BLaER1 treated with 17β-estradiol and CSF1 and Interleukin-3, amounts not matched to agents 10 nM and 100 nM (cell line): Measurements from ENCODE around the gene TMEM9.

ENCODE experiments used
- H3K27ac ChIP-seq, 11 experiments: shearing (Covaris generic); formaldehyde crosslinking; 2 replicates each; pipeline ENCODE4 v1.8.1; 2022
- H3K27me3 ChIP-seq, 11 experiments: shearing (Covaris generic); formaldehyde crosslinking; 2 replicates each; pipeline ENCODE4 v1.8.1; 2022
- H3K36me3 ChIP-seq, 11 experiments: shearing (Covaris generic); formaldehyde crosslinking; 2 replicates each; pipeline ENCODE4 v1.8.1; 2022
- H3K4me1 ChIP-seq, 10 experiments: shearing (Covaris generic); formaldehyde crosslinking; 2 replicates each; pipeline ENCODE4 v1.8.1; 2022
- H3K4me2 ChIP-seq, 11 experiments: shearing (Covaris generic); formaldehyde crosslinking; 2 replicates each; pipeline ENCODE4 v1.8.1; 2022
- H3K4me3 ChIP-seq, 10 experiments: shearing (Covaris generic); formaldehyde crosslinking; 2 replicates each; pipeline ENCODE4 v1.8.1; 2022
- H3K9ac ChIP-seq, 11 experiments: shearing (Covaris generic); formaldehyde crosslinking; 2 replicates each; pipeline ENCODE4 v1.8.1; 2022
- H3K9me3 ChIP-seq, 11 experiments: shearing (Covaris generic); formaldehyde crosslinking; replicated peaks in 1 of 11; 2 replicates each; pipeline ENCODE4 v1.8.1; 2022
- H4K20me1 ChIP-seq, 11 experiments: shearing (Covaris generic); formaldehyde crosslinking; 2 replicates each; pipeline ENCODE4 v1.8.1; 2022
- Cebpa-rat ChIP-seq, 11 experiments: shearing (Covaris generic); IDR thresholded peaks; 2 replicates each; pipeline ENCODE4 v1.8.1; 2022

TMEM9 gene

DNA sequence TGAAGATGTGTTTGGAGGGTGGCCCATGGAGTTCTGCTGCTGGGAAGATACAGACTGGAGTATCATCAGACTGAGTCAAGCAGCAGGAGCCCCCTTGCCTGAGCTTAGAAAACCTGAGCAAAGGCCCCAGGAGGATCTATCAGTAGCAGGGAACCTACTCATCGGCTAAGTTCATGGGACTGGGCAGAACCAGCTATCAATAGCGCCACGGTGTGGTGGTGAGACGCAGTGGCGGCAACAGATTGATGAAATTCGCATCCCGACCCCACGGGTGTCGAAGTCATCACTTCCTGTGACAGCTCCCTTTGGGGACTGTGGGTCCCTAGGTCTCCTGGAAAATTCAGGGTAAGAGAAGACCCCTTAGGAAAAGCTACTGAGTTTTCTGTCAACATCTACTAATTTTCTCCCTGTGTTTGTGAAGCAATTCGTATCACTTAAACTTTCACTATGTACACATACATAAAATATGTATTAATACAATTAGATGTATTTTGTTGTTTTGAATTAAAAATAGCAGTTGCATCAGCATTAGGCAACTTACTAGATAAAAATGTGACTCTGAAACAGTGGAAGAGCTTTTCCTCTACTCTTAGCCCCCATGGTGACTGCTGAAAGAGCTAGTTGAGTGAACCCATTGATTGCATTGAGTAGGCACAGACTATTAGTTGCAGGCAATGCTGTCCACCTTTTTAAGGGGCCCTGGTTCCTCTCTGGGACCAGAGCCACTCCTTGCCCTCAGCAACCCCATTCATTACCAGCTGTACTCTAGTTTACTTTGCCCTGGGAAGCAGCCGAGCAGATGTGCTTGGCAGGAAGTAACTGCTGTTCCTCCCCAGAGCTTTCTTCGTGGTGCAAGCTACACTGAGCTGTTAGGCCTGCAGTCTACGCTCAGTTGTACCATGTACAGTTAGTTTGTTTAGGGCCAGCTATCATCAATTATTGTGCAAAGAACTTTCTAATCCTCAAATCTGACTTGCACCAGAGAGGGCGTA lies 34.8 kb downstream of the TMEM9 start:
- H3K4me1 ChIP-seq, result peaks cover 11 to 78% (median 55%) of the 10 kb centered on the region in 10 experiments
- no peaks in the 10 kb centered on the region for H3K36me3 ChIP-seq
- peak overlapping the region in 4 of 11 experiments; percentile 53 to 76 (median 70); a peak in 7 of 22 replicates for H3K9ac ChIP-seq
- no peaks in the 10 kb centered on the region for H4K20me1 ChIP-seq
- TF ChIP-seq Cebpa-rat (IDR thresholded peaks at IDR 0.05), result peak in 3 of 11 experiments; percentile 14 to 80 (median 33); a peak in 3 of 22 replicates
- peak overlapping the region in 8 of 11 experiments; percentile 15 to 85 (median 65); a peak in 15 of 22 replicates for H3K27ac ChIP-seq
- H3K4me3 ChIP-seq, result no peak overlapping the region
- no peaks in the 10 kb centered on the region for H3K9me3 ChIP-seq
- peaks cover 0 to 7% (median 0%) of the 10 kb centered on the region in 11 experiments; a peak in 3 of 22 replicates for H3K27me3 ChIP-seq
- peak overlapping the region; percentile 36 to 84 (median 70) for H3K4me2 ChIP-seq

DNA sequence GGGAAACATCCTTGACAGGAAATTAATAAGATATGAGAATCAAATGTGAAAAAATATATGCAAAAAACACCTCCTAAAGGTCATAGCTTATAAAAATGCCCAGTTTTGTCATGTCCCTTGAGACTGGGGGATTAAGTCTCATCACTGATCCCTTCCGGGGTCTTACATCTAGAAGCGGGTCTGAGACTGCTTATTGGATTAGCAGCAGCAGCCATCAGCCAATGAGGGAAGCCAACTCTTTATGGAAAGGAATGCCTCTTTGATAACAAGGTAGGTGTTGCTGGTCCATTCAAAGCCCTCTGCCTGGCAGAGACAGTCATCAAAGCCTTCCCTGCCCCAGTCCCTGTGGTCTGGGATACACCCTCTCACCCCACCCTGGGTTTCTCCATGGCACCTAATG lies 38.2 kb downstream of the TMEM9 start:
- Histone ChIP-seq H4K20me1 (no peaks in the 10 kb centered on the region), H3K27ac (no peak overlapping the region), H3K36me3 (no peaks in the 10 kb centered on the region), H3K9ac (no peak overlapping the region), H3K27me3 (peaks cover 0 to 7% (median 0%) of the 10 kb centered on the region in 11 experiments; a peak in 3 of 22 replicates), H3K4me1 (peaks cover 11 to 75% (median 52%) of the 10 kb centered on the region in 10 experiments), H3K9me3 (no peaks in the 10 kb centered on the region), H3K4me2 (peak overlapping the region in 5 of 11 experiments; percentile 73 to 92 (median 87); a peak in 9 of 22 replicates), H3K4me3 (no peak overlapping the region)
- no peak for TF ChIP-seq Cebpa-rat (IDR thresholded peaks at IDR 0.05)

- Histone ChIP-seq H3K9ac (no peak overlapping the region; a peak in 1 of 22 replicates), H3K4me3 (peak overlapping the region in 1 of 10 experiments; percentile 68; a peak in 3 of 20 replicates)
These were observed 38.8 kb downstream of the TMEM9 start for GRCh38 chr1:201115390-201115937.

GRCh38 chr1:201114245-201115131 lies 39.8 kb downstream of the TMEM9 start:
- Histone ChIP-seq H3K4me2 (peak overlapping the region; percentile 68 to 92 (median 81)), H3K9me3 (no peaks in the 10 kb centered on the region), H3K4me3 (peak overlapping the region; percentile 57 to 72 (median 68)), H4K20me1 (no peaks in the 10 kb centered on the region), H3K27ac (peak overlapping the region; percentile 2 to 83 (median 73); a peak in 20 of 22 replicates), H3K4me1 (peaks cover 2 to 63% (median 40%) of the 10 kb centered on the region in 10 experiments), H3K27me3 (peaks cover 0 to 7% (median 0%) of the 10 kb centered on the region in 11 experiments; a peak in 3 of 22 replicates), H3K36me3 (no peaks in the 10 kb centered on the region), H3K9ac (peak overlapping the region; percentile 64 to 89 (median 79))
- TF ChIP-seq Cebpa-rat (IDR thresholded peaks at IDR 0.05), result no peak

More at GRCh38 chr1:201115390-201115937, 38.8 kb downstream of the TMEM9 start:
- Histone ChIP-seq H3K4me1 (peaks cover 11 to 73% (median 50%) of the 10 kb centered on the region in 10 experiments), H3K36me3 (no peaks in the 10 kb centered on the region), H4K20me1 (no peaks in the 10 kb centered on the region), H3K27ac (no peak overlapping the region), H3K9me3 (no peaks in the 10 kb centered on the region), H3K27me3 (peaks cover 0 to 7% (median 0%) of the 10 kb centered on the region in 11 experiments; a peak in 3 of 22 replicates), H3K4me2 (peak overlapping the region in 10 of 11 experiments; percentile 68 to 92 (median 80); a peak in 17 of 22 replicates)
- TF ChIP-seq Cebpa-rat (IDR thresholded peaks at IDR 0.05), result no peak

DNA sequence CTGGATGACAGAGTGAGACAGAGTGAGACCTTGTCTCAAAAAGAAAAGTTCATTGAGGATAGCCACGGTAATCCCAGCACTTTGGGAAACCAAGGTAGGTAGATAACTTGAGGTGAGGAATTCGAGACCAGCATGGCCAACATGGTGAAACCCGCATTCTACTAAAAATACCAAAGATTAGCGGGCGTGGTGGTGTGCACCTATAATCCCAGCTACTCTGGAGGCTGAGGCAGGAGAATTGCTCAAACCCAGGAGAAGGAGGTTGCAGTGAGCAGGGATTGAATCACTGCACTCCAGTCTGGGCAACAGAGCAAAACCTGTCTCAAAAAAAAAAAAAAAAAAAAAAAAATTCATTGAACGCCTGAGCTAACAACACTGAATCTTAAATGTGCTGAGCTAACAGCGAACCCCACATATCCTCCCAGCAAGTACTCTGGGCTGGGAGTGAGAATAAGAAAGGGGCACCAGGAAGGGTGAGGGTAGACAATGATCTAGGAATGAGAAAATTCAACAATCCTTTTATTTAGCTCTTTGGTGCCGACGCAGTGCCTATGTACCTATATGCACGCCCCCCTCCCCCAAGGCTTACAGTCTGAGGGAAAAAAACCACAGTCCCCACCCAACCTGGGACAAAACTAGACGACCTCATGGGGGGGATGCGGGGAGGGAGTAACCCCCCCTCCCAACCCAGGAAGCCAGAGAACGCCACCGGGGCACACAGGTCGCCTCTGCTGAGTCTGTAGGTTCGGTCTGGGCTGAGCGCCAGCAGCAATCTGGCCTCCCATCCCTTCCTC lies 40.6 kb downstream of the TMEM9 start:
- H3K4me2 ChIP-seq, result peak overlapping the region; percentile 68 to 92 (median 81)
- peaks cover 0 to 7% (median 0%) of the 10 kb centered on the region in 11 experiments; a peak in 3 of 22 replicates for H3K27me3 ChIP-seq
- H3K27ac ChIP-seq, result peak overlapping the region in 8 of 11 experiments; percentile 69 to 83 (median 74); a peak in 10 of 22 replicates
- H3K4me1 ChIP-seq, result peaks cover 0 to 58% (median 32%) of the 10 kb centered on the region in 10 experiments; a peak in 17 of 20 replicates
- TF ChIP-seq Cebpa-rat (IDR thresholded peaks at IDR 0.05), result no peak
- H4K20me1 ChIP-seq, result no peaks in the 10 kb centered on the region
- no peaks in the 10 kb centered on the region for H3K36me3 ChIP-seq
- peak overlapping the region; percentile 57 to 72 (median 68) for H3K4me3 ChIP-seq
- H3K9ac ChIP-seq, result peak overlapping the region in 10 of 11 experiments; percentile 72 to 89 (median 79); a peak in 20 of 22 replicates
- H3K9me3 ChIP-seq, result no peaks in the 10 kb centered on the region

- Histone ChIP-seq H3K9ac (no peak overlapping the region), H3K4me3 (no peak overlapping the region), H3K36me3 (no peaks in the 10 kb centered on the region), H3K27me3 (peaks cover 0 to 7% (median 0%) of the 10 kb centered on the region in 11 experiments; a peak in 3 of 22 replicates), H3K4me2 (peak overlapping the region in 2 of 11 experiments; percentile 73 to 87; a peak in 3 of 22 replicates), H4K20me1 (no peaks in the 10 kb centered on the region), H3K9me3 (no peaks in the 10 kb centered on the region), H3K27ac (no peak overlapping the region), H3K4me1 (peaks cover 0 to 56% (median 32%) of the 10 kb centered on the region in 10 experiments; a peak in 17 of 20 replicates)
- TF ChIP-seq Cebpa-rat (IDR thresholded peaks at IDR 0.05), result no peak
These were observed 41.3 kb downstream of the TMEM9 start for GRCh38 chr1:201112926-201113325.

DNA sequence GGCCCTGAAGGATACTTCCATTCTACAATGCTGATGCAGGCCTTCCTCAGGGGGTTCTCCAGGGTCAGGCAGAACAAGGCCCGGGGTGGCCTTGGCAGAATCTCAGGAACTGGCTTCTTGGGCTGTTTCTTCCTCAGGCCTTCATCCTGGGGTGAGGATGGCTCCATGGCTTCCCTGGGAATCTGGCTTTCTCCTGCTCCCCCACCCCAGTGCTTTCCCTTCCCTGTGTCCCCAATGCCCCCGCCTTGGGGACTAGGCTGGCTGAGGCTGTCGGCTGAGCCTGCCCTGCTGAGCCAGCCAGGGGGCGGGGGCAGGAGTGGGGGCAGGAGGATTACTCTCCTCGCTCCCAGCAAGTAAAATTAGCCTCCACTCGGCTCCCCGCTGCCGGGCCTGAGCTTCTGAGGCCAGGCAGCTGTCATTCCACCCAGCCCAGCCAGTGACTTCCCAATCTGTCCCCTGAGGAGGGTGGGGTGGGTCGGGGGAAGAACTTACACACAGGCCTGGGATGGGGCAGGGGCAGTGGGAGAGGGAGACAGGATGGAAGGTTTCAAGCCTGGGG lies 42.0 kb downstream of the TMEM9 start, which contains the start of gene CACNA1S:
Gene CACNA1S, minus strand, starts transcription at position 254 of the 559 bp plus-strand sequence. Its CDS starts 87 bp downstream, at position 167.
- H3K9me3 ChIP-seq, result no peaks in the 10 kb centered on the region
- H4K20me1 ChIP-seq, result no peaks in the 10 kb centered on the region
- peak within 1 kb of the TSS in 8 of 11 experiments; percentile 15 to 92 (median 49); a peak in 16 of 22 replicates for H3K4me2 ChIP-seq
- no peak within 1 kb of the TSS for H3K27ac ChIP-seq
- no peak within 1 kb of the TSS for H3K4me3 ChIP-seq
- no peak for TF ChIP-seq Cebpa-rat (IDR thresholded peaks at IDR 0.05)
- peaks cover 0 to 56% (median 32%) of the 10 kb centered on the region in 10 experiments; a peak in 17 of 20 replicates for H3K4me1 ChIP-seq
- H3K9ac ChIP-seq, result peak within 1 kb of the TSS in 2 of 11 experiments; percentile 9 to 39; a peak in 1 of 22 replicates
- no peaks in the 10 kb centered on the region for H3K36me3 ChIP-seq
- peaks cover 0 to 7% (median 0%) of the 10 kb centered on the region in 11 experiments; a peak in 3 of 22 replicates for H3K27me3 ChIP-seq
